ENCODE results near the gene BCLAF3.

Gene BCLAF3

DNA sequence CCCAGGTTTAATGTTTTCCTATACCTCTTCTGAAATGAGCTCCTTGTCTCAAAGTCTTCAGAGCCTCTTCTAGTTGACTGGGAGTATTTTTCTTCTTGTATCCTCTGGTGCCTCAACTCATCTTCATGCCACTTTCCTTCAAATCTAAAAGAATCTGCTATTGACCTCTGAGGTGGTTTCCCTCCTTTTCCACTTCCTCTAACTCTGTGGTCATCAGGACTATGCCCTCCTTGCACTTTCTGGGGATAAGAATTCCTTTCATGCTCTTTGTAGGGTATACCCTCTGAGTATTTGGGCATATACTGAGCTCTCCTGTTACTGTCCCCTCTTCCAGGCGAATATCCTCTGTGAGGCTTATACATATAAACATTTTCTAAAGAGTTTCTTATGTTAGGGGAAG lies 24.8 kb downstream of the BCLAF3 start:
- H3K4me1 ChIP-seq (ENCODE audit: control insufficient read depth, insufficient read depth, low read length), result no peaks in the 10 kb centered on the region
- H3K36me3 ChIP-seq (ENCODE audit: insufficient read depth, low read length), result peaks cover 4% of the 10 kb centered on the region
- no peaks in the 10 kb centered on the region for H3K27me3 ChIP-seq (ENCODE audit: control insufficient read depth, insufficient read depth, low read length)
- no peak overlapping the region for H3K4me3 ChIP-seq (ENCODE audit: low read length)
- H3K9ac ChIP-seq (ENCODE audit: low read depth, low read length), result no peak overlapping the region
- H3K4me2 ChIP-seq (ENCODE audit: low read length), result no peak overlapping the region
- H3K9me3 ChIP-seq (replicated peaks; ENCODE audit: low read length), result no peaks in the 10 kb centered on the region

GRCh38 chrX:19964017-19964710 lies 26.7 kb downstream of the BCLAF3 start:
- H3K9ac ChIP-seq (ENCODE audit: low read depth, low read length), result no peak overlapping the region

GRCh38 chrX:19960913-19961312 lies 29.9 kb downstream of the BCLAF3 start:
- no peaks in the 10 kb centered on the region for H3K27me3 ChIP-seq (ENCODE audit: control insufficient read depth, insufficient read depth, low read length)
- H3K36me3 ChIP-seq (ENCODE audit: insufficient read depth, low read length), result peaks cover 4% of the 10 kb centered on the region
- no peaks in the 10 kb centered on the region for H3K9me3 ChIP-seq (replicated peaks; ENCODE audit: low read length)
- no peaks in the 10 kb centered on the region for H3K4me1 ChIP-seq (ENCODE audit: control insufficient read depth, insufficient read depth, low read length)
- no peak overlapping the region for H3K9ac ChIP-seq (ENCODE audit: low read depth, low read length)
- no peak overlapping the region for H3K4me3 ChIP-seq (ENCODE audit: low read length)
- H3K4me2 ChIP-seq (ENCODE audit: low read length), result no peak overlapping the region

More at GRCh38 chrX:19964017-19964710, 26.7 kb downstream of the BCLAF3 start:
- Histone ChIP-seq H3K36me3 (ENCODE audit: insufficient read depth, low read length) (peaks cover 4% of the 10 kb centered on the region), H3K4me2 (ENCODE audit: low read length) (no peak overlapping the region), H3K9me3 (replicated peaks; ENCODE audit: low read length) (no peaks in the 10 kb centered on the region), H3K4me3 (ENCODE audit: low read length) (no peak overlapping the region), H3K27me3 (ENCODE audit: control insufficient read depth, insufficient read depth, low read length) (no peaks in the 10 kb centered on the region), H3K4me1 (ENCODE audit: control insufficient read depth, insufficient read depth, low read length) (no peaks in the 10 kb centered on the region)

DNA sequence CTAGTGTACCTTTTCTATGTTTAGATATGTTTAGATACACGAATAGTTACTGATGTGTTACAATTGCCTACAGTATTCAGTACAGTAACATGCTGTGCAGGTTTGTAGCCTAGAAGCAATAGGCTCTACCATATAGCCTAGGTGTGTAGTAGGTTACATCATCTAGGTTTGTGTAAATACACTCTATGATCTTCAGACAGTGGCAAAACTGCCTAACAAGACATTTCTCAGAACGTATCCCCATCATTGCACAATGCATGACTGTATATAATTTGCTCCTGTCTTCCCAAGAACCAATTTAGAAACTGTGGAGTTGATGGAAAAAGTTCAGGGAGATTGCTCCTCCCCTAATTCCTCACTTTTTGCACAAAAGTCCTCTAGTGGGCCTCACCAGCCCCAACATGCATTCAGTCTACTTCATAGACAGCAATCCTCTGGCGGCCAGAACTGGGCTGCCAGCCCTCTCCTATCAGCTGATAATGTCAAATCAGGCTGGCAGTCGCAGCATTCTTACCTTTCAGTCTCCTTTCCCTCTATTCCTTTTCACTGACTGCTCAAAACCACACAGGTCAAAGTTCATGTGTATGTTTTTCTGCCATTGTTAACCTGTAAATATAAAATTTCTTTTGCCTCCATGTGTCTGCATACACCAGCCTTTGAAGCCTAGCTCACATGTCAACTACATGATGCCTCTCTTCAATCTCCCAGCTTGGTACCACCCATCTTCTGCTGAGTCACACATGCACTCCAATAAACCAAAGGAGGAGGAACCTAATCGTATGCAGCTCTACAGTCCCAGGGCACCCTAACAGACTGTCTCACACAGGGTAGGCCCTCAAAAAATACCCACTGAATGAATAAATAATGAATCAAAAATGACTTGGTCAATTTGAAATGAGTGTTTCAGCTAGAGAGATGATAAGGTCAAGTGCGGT lies 32.0 kb downstream of the BCLAF3 start:
- H3K4me1 ChIP-seq (ENCODE audit: control insufficient read depth, insufficient read depth, low read length), result no peaks in the 10 kb centered on the region
- no peak overlapping the region for H3K4me2 ChIP-seq (ENCODE audit: low read length)
- H3K36me3 ChIP-seq (ENCODE audit: insufficient read depth, low read length), result no peaks in the 10 kb centered on the region
- H3K9me3 ChIP-seq (replicated peaks; ENCODE audit: low read length), result no peaks in the 10 kb centered on the region
- no peaks in the 10 kb centered on the region for H3K27me3 ChIP-seq (ENCODE audit: control insufficient read depth, insufficient read depth, low read length)
- no peak overlapping the region for H3K9ac ChIP-seq (ENCODE audit: low read depth, low read length)
- no peak overlapping the region for H3K4me3 ChIP-seq (ENCODE audit: low read length)

- H3K9ac ChIP-seq (ENCODE audit: low read depth, low read length), result no peak overlapping the region
- H3K9me3 ChIP-seq (replicated peaks; ENCODE audit: low read length), result no peaks in the 10 kb centered on the region
- H3K4me3 ChIP-seq (ENCODE audit: low read length), result no peak overlapping the region
- no peaks in the 10 kb centered on the region for H3K4me1 ChIP-seq (ENCODE audit: control insufficient read depth, insufficient read depth, low read length)
- H3K27me3 ChIP-seq (ENCODE audit: control insufficient read depth, insufficient read depth, low read length), result no peaks in the 10 kb centered on the region
- no peak overlapping the region for H3K4me2 ChIP-seq (ENCODE audit: low read length)
- no peaks in the 10 kb centered on the region for H3K36me3 ChIP-seq (ENCODE audit: insufficient read depth, low read length)
Measured at GRCh38 chrX:19956923-19957322, 33.9 kb downstream of the BCLAF3 start.

DNA sequence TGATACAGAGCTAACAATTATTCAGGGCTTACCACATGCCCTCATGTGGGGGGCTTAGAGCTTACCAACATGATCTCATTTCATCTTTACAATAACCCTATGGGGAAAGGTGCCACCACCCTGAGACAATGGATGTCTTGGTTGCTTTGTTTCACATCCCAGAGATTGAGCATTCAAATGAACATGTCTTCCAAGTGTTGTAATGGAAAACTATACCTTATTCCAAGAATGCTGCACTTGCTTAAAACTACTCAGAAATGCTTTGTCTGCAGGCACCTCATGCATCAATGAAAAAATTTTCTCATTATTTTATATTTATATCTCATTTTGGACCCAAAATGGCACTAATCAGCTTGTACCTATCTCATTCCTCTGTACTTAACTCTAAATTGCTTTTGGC lies 34.6 kb downstream of the BCLAF3 start:
- Histone ChIP-seq H3K4me3 (ENCODE audit: low read length) (no peak overlapping the region), H3K36me3 (ENCODE audit: insufficient read depth, low read length) (no peaks in the 10 kb centered on the region), H3K9ac (ENCODE audit: low read depth, low read length) (no peak overlapping the region), H3K4me1 (ENCODE audit: control insufficient read depth, insufficient read depth, low read length) (no peaks in the 10 kb centered on the region), H3K4me2 (ENCODE audit: low read length) (no peak overlapping the region), H3K27me3 (ENCODE audit: control insufficient read depth, insufficient read depth, low read length) (no peaks in the 10 kb centered on the region), H3K9me3 (replicated peaks; ENCODE audit: low read length) (no peaks in the 10 kb centered on the region)

- H3K27me3 ChIP-seq (ENCODE audit: control insufficient read depth, insufficient read depth, low read length), result no peaks in the 10 kb centered on the region
- H3K9ac ChIP-seq (ENCODE audit: low read depth, low read length), result no peak overlapping the region
- no peak overlapping the region for H3K4me3 ChIP-seq (ENCODE audit: low read length)
- no peak overlapping the region for H3K4me2 ChIP-seq (ENCODE audit: low read length)
- H3K36me3 ChIP-seq (ENCODE audit: insufficient read depth, low read length), result no peaks in the 10 kb centered on the region
- H3K9me3 ChIP-seq (replicated peaks; ENCODE audit: low read length), result no peaks in the 10 kb centered on the region
- H3K4me1 ChIP-seq (ENCODE audit: control insufficient read depth, insufficient read depth, low read length), result no peaks in the 10 kb centered on the region
Measured at GRCh38 chrX:19955306-19955705, 35.6 kb downstream of the BCLAF3 start.

GRCh38 chrX:19954335-19955096 lies 36.3 kb downstream of the BCLAF3 start:
- H3K4me1 ChIP-seq (ENCODE audit: control insufficient read depth, insufficient read depth, low read length), result no peaks in the 10 kb centered on the region
- H3K27me3 ChIP-seq (ENCODE audit: control insufficient read depth, insufficient read depth, low read length), result no peaks in the 10 kb centered on the region
- no peak overlapping the region for H3K4me3 ChIP-seq (ENCODE audit: low read length)
- H3K4me2 ChIP-seq (ENCODE audit: low read length), result no peak overlapping the region
- no peak overlapping the region for H3K9ac ChIP-seq (ENCODE audit: low read depth, low read length)
- H3K36me3 ChIP-seq (ENCODE audit: insufficient read depth, low read length), result no peaks in the 10 kb centered on the region
- no peaks in the 10 kb centered on the region for H3K9me3 ChIP-seq (replicated peaks; ENCODE audit: low read length)

- Histone ChIP-seq H3K36me3 (ENCODE audit: insufficient read depth, low read length) (no peaks in the 10 kb centered on the region), H3K4me2 (ENCODE audit: low read length) (no peak overlapping the region), H3K4me3 (ENCODE audit: low read length) (no peak overlapping the region), H3K9ac (ENCODE audit: low read depth, low read length) (no peak overlapping the region), H3K4me1 (ENCODE audit: control insufficient read depth, insufficient read depth, low read length) (no peaks in the 10 kb centered on the region), H3K9me3 (replicated peaks; ENCODE audit: low read length) (no peaks in the 10 kb centered on the region), H3K27me3 (ENCODE audit: control insufficient read depth, insufficient read depth, low read length) (no peaks in the 10 kb centered on the region)
Measured at GRCh38 chrX:19953145-19953544, 37.7 kb downstream of the BCLAF3 start.

DNA sequence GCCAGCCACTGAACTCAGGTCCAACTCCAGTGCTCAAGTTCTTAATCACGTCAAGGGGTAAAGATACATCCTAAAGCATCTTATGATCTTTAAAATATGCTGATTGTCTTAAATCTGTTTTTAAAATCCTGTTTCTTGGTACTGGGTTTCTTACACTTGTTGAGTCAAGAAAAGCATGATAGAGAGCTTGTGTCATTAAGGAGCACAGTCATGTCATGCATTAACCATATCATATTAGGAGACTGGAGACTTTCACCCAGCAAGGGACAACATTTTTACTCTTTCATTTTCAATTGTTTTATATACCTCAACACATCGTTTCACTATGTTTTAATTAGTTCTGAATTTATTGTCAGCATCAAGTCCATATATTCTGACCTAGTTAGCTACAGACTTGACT lies 41.5 kb downstream of the BCLAF3 start:
- no peaks in the 10 kb centered on the region for H3K4me1 ChIP-seq (ENCODE audit: control insufficient read depth, insufficient read depth, low read length)
- no peaks in the 10 kb centered on the region for H3K36me3 ChIP-seq (ENCODE audit: insufficient read depth, low read length)
- no peak overlapping the region for H3K9ac ChIP-seq (ENCODE audit: low read depth, low read length)
- no peaks in the 10 kb centered on the region for H3K27me3 ChIP-seq (ENCODE audit: control insufficient read depth, insufficient read depth, low read length)
- no peak overlapping the region for H3K4me3 ChIP-seq (ENCODE audit: low read length)
- H3K4me2 ChIP-seq (ENCODE audit: low read length), result no peak overlapping the region
- H3K9me3 ChIP-seq (replicated peaks; ENCODE audit: low read length), result no peaks in the 10 kb centered on the region

DNA sequence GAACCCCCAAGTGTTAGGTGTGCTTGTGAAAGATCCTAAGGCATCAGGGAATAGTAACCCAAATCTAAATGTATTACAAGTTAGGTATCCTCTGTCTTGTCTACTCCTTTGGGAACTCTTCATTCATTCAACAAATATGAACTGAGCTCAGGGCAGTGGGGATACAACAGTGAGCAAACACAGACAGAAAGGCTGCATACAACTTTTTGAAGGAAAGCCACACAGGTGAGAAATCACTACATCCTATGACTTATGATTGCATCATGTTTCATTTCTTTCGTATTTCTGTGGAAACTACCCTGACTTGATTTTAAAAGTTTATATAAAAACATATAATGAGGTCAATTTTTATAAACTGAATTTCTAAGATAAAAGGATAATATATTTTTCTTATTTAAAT lies 43.2 kb downstream of the BCLAF3 start:
- no peaks in the 10 kb centered on the region for H3K9me3 ChIP-seq (replicated peaks; ENCODE audit: low read length)
- H3K36me3 ChIP-seq (ENCODE audit: insufficient read depth, low read length), result no peaks in the 10 kb centered on the region
- H3K4me1 ChIP-seq (ENCODE audit: control insufficient read depth, insufficient read depth, low read length), result no peaks in the 10 kb centered on the region
- no peaks in the 10 kb centered on the region for H3K27me3 ChIP-seq (ENCODE audit: control insufficient read depth, insufficient read depth, low read length)
- no peak overlapping the region for H3K4me2 ChIP-seq (ENCODE audit: low read length)
- H3K9ac ChIP-seq (ENCODE audit: low read depth, low read length), result no peak overlapping the region
- H3K4me3 ChIP-seq (ENCODE audit: low read length), result no peak overlapping the region
